NCI-H1092 treated with DMSO at 0.1 percent for 48 hours (cell line): ENCODE data around the gene EOMES.

Experiments used
- DNase-seq: peaks from one replicate; lab custom pipeline; 2025; lab: John Stamatoyannopoulos, UW

EOMES gene

GRCh38 chr3:27720899-27721716 is 1.0 kb downstream of the EOMES start:
- DNase-seq = no peak

- DNase-seq = no peak
Measured at GRCh38 chr3:27719314-27720003, 2.7 kb downstream of the EOMES start.

GRCh38 chr3:27718459-27718858 is 3.7 kb downstream of the EOMES start:
- DNase-seq = no peak

- DNase-seq = no peak
Measured at GRCh38 chr3:27717200-27717852, 4.8 kb downstream of the EOMES start.

GRCh38 chr3:27716309-27716708 is 5.8 kb downstream of the EOMES start:
- DNase-seq = no peak

GRCh38 chr3:27715863-27716262 is 6.3 kb downstream of the EOMES start:
- no peak for DNase-seq

- DNase-seq = no peak
Measured at GRCh38 chr3:27715454-27715806, 6.7 kb downstream of the EOMES start.

GRCh38 chr3:27714692-27715453 is 7.2 kb downstream of the EOMES start:
- DNase-seq = no peak

- no peak for DNase-seq
Measured at GRCh38 chr3:27714146-27714526, 8.0 kb downstream of the EOMES start.

GRCh38 chr3:27713435-27714145 is 8.5 kb downstream of the EOMES start:
- DNase-seq = no peak

GRCh38 chr3:27713078-27713423 is 9.1 kb downstream of the EOMES start:
- no peak for DNase-seq

- peak; percentile 21 for DNase-seq
Measured at GRCh38 chr3:27712136-27713077, 9.7 kb downstream of the EOMES start.

GRCh38 chr3:27708250-27708649 is 13.9 kb downstream of the EOMES start:
- no peak for DNase-seq

GRCh38 chr3:27699067-27699466 is 23.1 kb downstream of the EOMES start:
- no peak for DNase-seq

- no peak for DNase-seq
Measured at GRCh38 chr3:27696906-27697305, 25.2 kb downstream of the EOMES start.

GRCh38 chr3:27695636-27696035 is 26.5 kb downstream of the EOMES start:
- no peak for DNase-seq

GRCh38 chr3:27688053-27688452 is 34.1 kb downstream of the EOMES start:
- DNase-seq = no peak

GRCh38 chr3:27686642-27687041 is 35.5 kb downstream of the EOMES start:
- no peak for DNase-seq

- DNase-seq = no peak
Measured at GRCh38 chr3:27685474-27685873, 36.6 kb downstream of the EOMES start.

GRCh38 chr3:27684302-27684701 is 37.8 kb downstream of the EOMES start:
- DNase-seq = no peak
